A172 (cell line): ENCODE measurements around the gene ZNF529. TPM values are rescaled to one million over a fixed set of nuclear protein-coding genes. Genes with fewer than 3 reads are reported as not detected.

Experiments used
- DNase-seq: peaks from one replicate; pipeline ENCODE4 v3.0.0-alpha.2; 2015; ENCODE audit warnings: low spot score
- total RNA-seq: library from RNA; depleted of rRNA; stranded (reverse); fragments of >200 nt; shearing (Covaris generic); gene quantifications from 2 replicates; pipeline ENCODE4 v1.2.3, GENCODE V29; 2014; rRNA removed

Gene ZNF529
- total RNA-seq, 1 experiment from 2014 or later, result 7.7 TPM

GRCh38 chr19:36514012-36514612 lies 59.0 kb downstream of the ZNF529 start:
- no peak for DNase-seq

GRCh38 chr19:36508325-36508724 lies 64.8 kb downstream of the ZNF529 start:
- DNase-seq, result no peak

GRCh38 chr19:36501973-36502372 lies 71.1 kb downstream of the ZNF529 start:
- no peak for DNase-seq

GRCh38 chr19:36497001-36497400 lies 76.1 kb downstream of the ZNF529 start:
- no peak for DNase-seq

Other genes starting within 250 kb of the ZNF529 start
- 2.1 and 3.8 TPM in 2 replicates for gene ZFP14, start 194.1 kb downstream of the ZNF529 start, total RNA-seq
- not detected in 2 replicates for gene ZFP82, start 154.6 kb downstream of the ZNF529 start, total RNA-seq
- gene ZNF566, start 83.7 kb downstream of the ZNF529 start, total RNA-seq, result 7.1 and 8.5 TPM in 2 replicates
- gene ZNF260, start 45.0 kb downstream of the ZNF529 start, total RNA-seq, result 18.6 and 22.5 TPM in 2 replicates
- gene ZNF382, start 32.0 kb upstream of the ZNF529 start, total RNA-seq, result 5.1 and 10.0 TPM in 2 replicates
- 13.4 and 14.6 TPM in 2 replicates for gene ZNF461, start 93.5 kb upstream of the ZNF529 start, total RNA-seq
- gene ZNF567, start 114.3 kb upstream of the ZNF529 start, total RNA-seq, result 7.7 and 9.3 TPM in 2 replicates
- gene ZNF850, start 199.5 kb upstream of the ZNF529 start, total RNA-seq, result 6.1 and 8.4 TPM in 2 replicates